Glomerular visceral epithelial cell (primary cell): Measurements from ENCODE around the gene BTBD7.

Experiments
- DNase-seq: peaks from one replicate; pipeline ENCODE4 v3.0.0-alpha.2; 2016; ENCODE audit errors: extremely low spot score

BTBD7 gene

DNA sequence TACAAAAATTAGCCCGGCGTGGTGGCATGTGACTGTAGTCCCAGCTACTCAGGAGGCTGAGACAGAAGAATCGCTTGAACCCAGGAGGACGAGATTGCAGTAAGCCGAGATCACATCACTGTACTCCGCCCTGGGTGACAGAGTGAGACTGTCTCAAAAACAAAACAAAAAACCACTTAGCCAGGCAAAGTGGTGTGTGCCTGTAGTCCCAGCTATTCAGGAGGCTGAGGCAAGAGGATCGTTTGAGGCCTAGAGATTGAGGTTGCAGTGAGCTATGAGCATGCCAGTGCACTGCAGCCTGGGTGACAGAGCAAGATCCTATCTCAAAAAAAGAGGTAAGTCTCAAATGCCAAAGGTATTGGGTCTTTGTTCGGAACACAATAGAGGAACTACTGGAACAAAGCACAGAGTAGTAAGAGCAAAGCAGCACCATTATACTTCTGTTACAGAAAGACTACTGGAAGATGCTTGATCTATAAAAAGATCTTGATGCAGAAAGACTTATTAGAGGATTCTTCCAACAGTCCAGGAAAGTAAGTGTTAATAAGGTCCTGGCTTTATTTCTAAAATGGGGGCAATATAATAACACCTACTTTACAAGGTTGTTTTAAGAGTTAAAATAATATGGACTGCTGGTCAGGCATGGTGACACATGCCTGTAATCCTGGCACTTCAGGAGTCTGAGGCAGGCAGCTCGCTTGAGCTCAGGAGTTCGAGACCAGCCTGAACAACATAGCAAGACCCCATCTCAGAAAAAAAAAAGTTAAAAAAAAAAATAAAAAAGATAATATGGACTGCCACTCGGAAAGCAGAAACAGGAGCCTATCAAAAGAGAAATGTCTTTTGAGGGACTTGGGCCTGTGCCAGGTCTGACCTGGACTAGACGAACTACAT, 29.9 kb downstream of the BTBD7 start:
- DNase-seq: no peak

DNA sequence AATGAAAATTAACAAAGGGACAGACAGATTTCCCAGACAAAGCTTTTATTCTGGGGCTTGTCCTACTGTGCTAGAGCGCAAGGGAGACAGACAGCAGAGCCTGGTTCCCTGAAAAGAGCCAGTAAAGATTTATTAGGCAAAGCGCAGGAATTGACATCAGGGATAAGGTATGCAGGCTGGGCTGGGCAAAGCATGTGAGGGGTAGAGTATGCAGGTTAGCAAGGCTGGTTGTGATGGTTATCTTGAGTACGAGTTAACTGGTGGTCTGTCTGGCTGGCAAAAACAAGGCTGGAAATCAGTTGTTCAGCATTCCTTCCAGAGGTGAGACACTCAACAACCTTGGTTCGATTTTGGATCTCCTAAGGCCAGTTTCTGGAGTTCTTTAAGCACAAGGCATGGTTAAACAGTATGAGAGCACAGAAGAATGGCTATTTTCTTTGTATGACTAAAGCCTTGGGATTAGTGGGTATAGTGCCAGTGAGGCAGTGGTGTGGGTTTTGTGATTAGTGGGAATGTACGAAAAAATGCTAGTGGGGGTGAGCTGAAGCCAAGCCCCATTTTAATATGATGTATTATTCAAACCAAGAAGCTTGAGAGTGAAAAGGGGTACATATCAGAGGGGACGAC, 30.9 kb downstream of the BTBD7 start:
- DNase-seq: peak; percentile 88

GRCh38 chr14:93299866-93300265, 33.0 kb downstream of the BTBD7 start:
- DNase-seq: no peak

GRCh38 chr14:93299416-93299815, 33.4 kb downstream of the BTBD7 start:
- DNase-seq: no peak

DNA sequence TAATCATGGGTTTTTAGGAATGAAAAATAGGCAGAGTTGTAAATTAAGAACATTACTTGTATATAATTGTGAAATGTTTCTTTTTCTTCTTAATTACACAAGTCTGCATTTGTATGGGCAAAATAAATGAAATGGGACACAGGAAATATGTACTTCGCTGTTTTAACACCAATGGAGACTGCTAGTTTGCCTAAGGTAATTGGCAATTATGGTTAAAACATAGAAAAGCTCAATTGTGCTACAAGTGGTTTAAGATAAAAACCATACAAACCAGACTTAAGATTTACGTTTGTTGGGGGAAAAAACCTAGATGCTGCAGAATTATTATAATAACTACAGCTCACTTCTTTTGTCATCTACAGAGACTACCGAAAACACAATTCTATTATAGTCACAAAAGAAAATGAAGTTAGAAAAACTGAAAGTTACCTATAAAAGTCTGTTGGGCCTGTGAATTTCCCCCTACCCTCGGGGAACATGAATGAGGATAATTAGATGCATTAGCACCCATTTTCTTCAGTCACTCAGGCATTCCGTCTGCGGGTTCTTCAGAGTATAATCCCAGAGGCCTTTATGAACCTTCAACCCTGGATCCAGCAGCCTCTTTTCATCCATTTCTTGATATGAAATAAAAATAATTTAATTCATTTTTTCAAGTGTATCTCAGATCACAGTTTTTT, 37.2 kb downstream of the BTBD7 start:
- DNase-seq: no peak

DNA sequence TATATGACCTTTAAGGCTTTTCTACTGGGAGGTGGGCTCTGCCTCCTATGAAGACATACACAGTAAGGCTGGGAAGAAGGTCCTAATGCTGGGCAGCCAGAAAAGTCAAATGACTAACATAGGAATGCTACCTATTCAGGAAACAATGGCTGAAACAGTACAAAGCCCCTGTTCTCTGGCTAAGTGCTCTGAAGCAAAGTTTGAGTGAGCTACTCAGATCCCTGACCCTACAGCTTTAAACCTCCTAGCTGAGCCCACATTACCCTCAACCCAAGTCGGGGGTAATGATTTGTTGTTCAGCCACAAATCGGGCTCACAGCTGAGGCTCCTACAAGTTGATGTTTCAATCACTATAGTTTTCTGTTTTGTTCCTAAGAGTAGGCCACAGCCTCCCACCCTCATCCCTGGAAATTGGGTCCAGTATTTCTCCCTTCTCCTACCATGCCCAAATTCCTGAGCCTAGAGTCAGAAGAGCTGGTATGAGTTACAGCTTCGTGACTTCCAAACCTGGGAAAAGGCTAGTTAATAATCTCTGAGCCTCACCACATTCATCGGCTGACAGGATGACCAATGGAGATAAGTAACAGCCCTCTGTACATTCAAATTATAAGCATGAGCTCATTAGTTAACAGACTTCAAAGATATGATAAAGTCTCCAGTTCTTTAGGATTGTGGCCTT, 46.5 kb downstream of the BTBD7 start:
- DNase-seq: peak; percentile 95

DNA sequence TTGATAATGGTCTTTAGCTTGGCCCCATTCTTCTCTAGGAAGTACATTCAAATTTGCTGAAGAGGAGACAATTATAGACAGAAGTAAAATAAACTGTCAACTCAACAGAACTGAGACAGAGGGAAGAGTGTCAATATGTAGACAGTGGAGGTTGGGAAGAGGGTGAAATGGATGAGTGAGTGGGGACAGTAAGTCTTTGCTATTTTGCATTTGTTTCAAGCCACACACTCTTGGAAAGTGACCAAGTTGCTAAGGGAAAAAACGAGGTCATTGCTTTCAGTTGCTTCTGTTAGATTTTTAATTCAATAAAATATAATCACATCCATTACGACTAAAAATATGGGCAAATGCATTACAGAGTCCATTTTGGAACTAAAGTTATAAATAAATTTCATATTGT, 47.8 kb downstream of the BTBD7 start:
- peak; percentile 74 for DNase-seq

- DNase-seq: no peak
Measured at GRCh38 chr14:93281937-93282336, 50.9 kb downstream of the BTBD7 start.

- no peak for DNase-seq
Measured at GRCh38 chr14:93280743-93281142, 52.1 kb downstream of the BTBD7 start.

GRCh38 chr14:93276031-93276716, 56.7 kb downstream of the BTBD7 start:
- peak; percentile 34 for DNase-seq

DNA sequence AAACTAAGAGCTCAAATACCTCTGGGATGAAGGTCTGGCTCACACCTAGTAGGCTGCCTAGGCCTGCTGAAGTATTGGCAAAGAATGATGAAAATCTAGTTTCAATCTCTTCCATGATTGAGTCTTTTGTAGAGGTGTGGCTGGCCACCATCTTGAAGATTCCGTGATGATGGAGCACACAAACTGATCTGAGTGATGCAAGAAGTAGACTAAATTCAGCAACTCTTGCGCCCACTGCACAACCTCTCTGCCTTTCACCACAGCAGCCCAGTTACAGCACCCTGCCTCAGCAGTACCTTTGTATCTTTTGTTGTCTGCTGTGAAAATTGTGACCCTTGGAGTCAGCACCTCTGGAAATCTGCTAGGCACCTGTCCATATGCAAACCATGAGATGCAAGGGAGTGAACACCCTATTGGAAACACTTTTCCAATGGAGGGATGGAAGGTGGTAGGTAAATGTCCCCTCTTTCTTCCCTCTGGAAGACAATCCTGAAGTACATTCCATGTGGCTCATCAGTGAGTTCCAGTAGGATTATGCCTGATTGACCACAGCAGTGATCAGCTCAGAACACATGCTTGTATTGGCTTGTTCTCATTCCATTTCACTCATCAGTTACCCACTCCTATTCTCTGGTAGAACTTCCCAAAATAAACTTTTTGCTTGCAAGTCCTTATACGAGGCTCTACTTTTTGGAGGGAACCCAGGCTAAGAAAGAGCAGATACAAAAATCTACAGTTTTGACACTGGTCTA, 58.6 kb downstream of the BTBD7 start:
- DNase-seq: no peak

DNA sequence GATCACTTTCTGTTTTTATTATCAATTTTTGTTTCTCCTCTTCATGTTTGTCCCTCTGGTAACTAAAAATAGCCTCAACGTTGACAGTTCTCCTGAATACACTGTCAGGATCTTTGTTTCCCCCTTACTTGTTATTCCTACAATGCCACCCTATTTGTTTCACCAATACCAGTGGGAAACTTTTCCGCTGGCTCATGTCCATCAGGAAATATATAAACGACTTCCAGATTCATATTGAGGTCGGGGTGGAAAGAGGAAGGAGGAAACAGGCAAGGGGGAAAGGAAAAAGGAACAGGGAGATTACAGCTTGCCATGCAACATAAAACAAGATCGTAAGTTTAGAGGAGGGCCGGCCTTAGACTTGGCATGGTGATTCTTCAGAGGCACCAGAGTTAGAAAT, 61.7 kb downstream of the BTBD7 start:
- no peak for DNase-seq

DNA sequence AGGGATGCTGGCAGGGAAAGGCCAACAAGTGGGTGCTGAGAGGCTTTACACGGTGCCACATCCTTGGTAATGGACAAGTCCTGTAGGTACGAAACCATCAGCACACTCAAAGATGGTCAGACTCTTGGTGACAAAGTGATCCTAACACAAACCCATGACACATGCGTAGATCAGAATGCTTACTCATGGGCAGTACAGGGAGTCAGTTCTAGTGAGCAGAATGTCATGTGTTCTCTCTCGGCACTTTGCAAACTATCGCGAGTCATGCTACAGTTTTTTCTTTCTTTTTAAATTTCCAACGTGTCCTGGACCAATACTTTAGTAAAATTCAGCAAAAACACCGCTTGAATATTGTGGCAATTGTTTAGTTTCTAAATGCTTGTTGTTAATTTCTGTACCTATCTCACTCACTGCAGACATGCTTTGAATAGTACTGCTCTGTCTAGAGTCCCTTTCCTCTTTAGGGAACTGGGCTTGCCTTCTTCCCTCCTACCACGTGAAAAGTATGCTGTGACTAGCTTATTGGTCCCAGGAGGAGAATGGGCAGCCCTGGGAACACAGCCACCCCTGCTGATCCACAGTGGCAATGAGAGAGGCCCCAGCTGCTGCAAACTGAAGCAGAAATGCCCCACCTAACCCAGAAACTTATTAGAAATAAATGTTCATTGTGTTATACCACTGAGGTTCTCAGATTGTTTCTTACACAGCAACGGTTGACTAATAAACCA, 63.3 kb downstream of the BTBD7 start:
- peak; percentile 27 for DNase-seq

- no peak for DNase-seq
Measured at GRCh38 chr14:93268406-93268805, 64.4 kb downstream of the BTBD7 start.

GRCh38 chr14:93267149-93267711, 65.6 kb downstream of the BTBD7 start:
- DNase-seq: no peak

GRCh38 chr14:93266127-93266526, 66.7 kb downstream of the BTBD7 start:
- DNase-seq: no peak

DNA sequence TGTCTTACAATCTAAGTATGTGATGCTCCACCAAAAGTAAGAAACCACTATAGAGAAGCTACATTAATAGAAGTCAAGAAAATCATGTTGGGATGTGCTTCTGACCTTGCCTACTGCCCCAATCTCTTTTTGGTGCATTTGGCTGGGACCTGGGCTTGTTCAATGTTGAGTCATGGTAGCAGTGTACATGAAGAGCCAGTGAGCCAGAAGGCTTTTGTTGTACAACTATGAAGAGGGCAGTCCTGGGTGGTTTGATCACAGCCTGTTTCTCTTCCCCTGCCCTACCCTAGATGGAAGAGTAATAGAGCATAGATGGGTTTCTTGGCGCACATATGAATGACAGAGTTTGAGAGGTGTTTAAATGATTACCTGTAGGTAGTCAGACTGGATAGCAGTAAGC, 69.4 kb downstream of the BTBD7 start:
- no peak for DNase-seq

- no peak for DNase-seq
Measured at GRCh38 chr14:93262446-93262845, 70.4 kb downstream of the BTBD7 start.

DNA sequence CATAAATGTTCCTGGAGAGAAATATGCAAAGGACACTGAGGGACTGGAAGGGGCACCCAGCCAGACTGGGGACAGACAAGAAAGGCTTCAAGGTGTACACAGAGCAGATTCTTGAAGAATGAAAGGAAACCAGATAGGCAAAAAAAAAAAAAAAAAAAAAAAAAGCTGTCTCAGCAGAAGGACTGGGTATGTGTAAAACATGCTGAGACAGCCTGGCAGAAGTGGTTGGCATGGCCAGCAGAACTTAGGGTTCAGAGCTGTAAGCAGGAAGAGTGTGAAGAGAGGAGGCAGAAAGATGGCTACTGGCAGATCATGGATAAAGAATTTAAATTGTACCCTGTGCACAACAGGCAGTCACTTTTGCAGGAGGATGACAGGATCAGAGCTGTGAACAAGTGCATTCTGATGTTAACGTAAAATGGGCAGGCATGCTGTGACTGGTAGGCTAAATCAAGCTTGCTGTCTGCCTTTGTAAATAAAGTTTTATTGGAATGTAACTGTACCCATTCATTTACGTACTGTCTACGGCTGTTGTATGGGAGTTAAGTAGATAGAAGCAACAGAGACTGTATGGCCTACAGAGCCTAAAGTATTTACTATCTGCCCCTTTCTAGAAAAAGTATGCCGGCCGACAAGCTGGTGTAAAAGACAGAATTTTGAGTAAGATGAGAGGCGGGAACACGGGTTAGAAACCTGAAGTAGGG, 83.6 kb downstream of the BTBD7 start:
- DNase-seq: no peak
